Activated CD4-positive, alpha-beta T cell treated with anti-CD3 and anti-CD28 coated beads for 48 hours (primary cell): Measurements from ENCODE around the gene ABCG1.

Source experiments
- DNase-seq: peaks from one replicate; pipeline ENCODE4 v3.0.0-alpha.2; 2020

ABCG1 gene

GRCh38 chr21:42337830-42338728 lies 119.1 kb downstream of the ABCG1 start:
- DNase-seq: peak; percentile 90

- DNase-seq: no peak
Measured at GRCh38 chr21:42338729-42339715, 120.1 kb downstream of the ABCG1 start.

DNA sequence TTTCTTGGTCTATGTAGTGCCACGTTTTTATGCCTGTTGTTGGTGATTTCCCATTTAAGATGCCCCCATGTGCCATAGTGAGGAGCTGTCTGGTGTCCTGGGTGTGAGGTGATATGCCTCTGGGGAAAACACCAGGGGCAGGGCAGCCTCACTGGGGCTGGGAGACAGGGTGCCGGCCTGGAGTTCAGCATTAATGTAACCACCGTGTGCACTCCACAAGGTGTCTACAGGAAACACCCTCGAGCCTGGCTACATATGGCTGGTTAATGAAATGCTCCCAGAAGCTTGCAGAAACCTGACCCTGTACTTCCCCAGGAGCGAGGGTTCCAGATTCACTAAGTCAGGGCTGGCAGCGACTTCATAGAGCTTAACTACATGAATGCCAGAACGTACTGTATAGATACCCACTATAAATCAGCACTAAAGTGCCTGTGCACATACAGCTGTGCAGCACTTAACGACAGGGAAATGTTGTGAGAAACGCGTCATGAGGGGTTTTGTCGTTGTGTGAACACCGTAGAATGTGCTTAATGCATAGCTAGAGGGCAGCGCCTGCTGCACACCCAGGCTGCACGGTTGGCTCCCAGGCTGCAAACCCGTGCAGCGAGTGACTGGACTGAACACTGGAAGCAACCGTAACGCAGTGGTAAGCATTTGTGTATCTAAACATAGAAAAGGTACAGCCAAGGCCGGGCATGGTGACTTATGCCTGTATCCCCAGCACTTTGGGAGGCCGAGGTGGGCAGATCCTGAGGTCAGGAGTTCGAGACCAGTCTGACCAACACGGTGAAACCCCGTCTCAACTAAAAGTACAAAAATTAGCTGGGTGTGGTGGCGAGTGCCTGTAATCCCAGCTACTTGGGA lies 121.5 kb downstream of the ABCG1 start:
- no peak for DNase-seq

GRCh38 chr21:42341776-42342542 lies 123.0 kb downstream of the ABCG1 start:
- no peak for DNase-seq

GRCh38 chr21:42343101-42343500 lies 124.2 kb downstream of the ABCG1 start:
- DNase-seq: no peak

GRCh38 chr21:42343556-42343955 lies 124.6 kb downstream of the ABCG1 start:
- DNase-seq: no peak

GRCh38 chr21:42343963-42344510 lies 125.1 kb downstream of the ABCG1 start:
- no peak for DNase-seq

- DNase-seq: no peak
Measured at GRCh38 chr21:42344631-42345030, 125.7 kb downstream of the ABCG1 start.

DNA sequence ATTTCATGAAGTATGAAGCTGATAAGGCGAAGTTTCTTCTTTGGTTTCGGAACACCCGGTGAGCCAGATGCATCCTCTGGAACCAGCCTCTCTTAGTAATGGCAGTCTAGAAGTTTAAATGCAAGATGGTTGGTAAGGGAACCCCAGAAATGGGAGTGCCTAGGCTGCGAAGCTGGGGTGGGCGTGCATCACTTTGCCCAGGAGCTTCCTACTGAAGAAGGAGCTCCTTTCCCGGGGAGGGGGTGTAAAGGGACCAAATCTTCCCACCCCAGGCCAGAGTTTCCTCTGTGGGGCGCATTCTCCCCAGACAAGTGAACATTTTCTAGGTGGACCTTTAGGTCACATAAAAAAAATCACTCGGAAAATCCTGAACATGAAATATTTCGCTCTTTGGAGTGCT lies 127.5 kb downstream of the ABCG1 start:
- DNase-seq: peak; percentile 0
